ENCODE measurements around the gene STING1.

- TF ChIP-seq POLR2A (IDR thresholded peaks at IDR 0.05) (no peak), CTCF (IDR thresholded peaks at IDR 0.05) (no peak)
Observed at GRCh38 chr5:139475865-139476617, 6.5 kb downstream of the STING1 start.

Measured in heart left ventricle (tissue), 13 donors.